A673 (cell line): ENCODE results near the gene MRM2.

Experiments
- CTCF ChIP-seq: fragments of 300-800, 200-600 bp; sonication (generic); conservative IDR thresholded peaks from 2 replicates; pipeline ENCODE4 v1.5.1; 2017; ENCODE audit warnings: low read depth, mild to moderate bottlenecking, antibody characterized with exemption, low read length, moderate library complexity, mixed read lengths
- EZH2 ChIP-seq: fragments of 200-600 bp; sonication (generic); IDR thresholded peaks from 2 replicates; pipeline ENCODE4 v1.6.1; 2017; ENCODE audit warnings: borderline replicate concordance, low read depth, mild to moderate bottlenecking, mixed read lengths, antibody characterized with exemption, low read length; ENCODE audit not compliant: poor library complexity, severe bottlenecking

- TF ChIP-seq CTCF: no peak
- no peak for TF ChIP-seq EZH2
These were observed 15.1 kb upstream of the MRM2 start for GRCh38 chr7:2257046-2257551.
